Stomach (tissue), 9 donors: ENCODE data around the gene PTPRD. TPM values are rescaled to one million over a fixed set of nuclear protein-coding genes. Genes with fewer than 3 reads are reported as not detected.

Experiments used
- DNase-seq, 2 donors: peaks; one replicate each; pipeline versions ENCODE4 v3.0.0 to v3.0.0-alpha.2; 2013 to 2019
- H3K27ac ChIP-seq, 5 donors: fragments of 200-600 bp in 4 of 5; sonication (generic) in 4 of 5; one replicate each; pipeline ENCODE4 v1.5.1; 2013 to 2019; ENCODE audit warnings: mild to moderate bottlenecking in 1 of 5, moderate library complexity in 1 of 5
- H3K27me3 ChIP-seq, 3 donors: fragments of 200-600 bp; sonication (generic); one replicate each; pipeline ENCODE4 v1.5.1; 2017 to 2019; ENCODE audit warnings: mixed run types in 1 of 3
- H3K36me3 ChIP-seq, 4 donors: fragments of 200-600 bp; sonication (generic); 1 replicate in 3 of 4; 2 replicates in 1 of 4; pipeline ENCODE4 v1.5.1; 2016 to 2019
- H3K4me1 ChIP-seq, 4 donors: fragments of 200-600 bp; sonication (generic); one replicate each; pipeline ENCODE4 v1.5.1; 2016 to 2019
- H3K4me3 ChIP-seq, 4 donors: fragments of 200-600 bp; sonication (generic) in 3 of 4; one replicate each; pipeline ENCODE4 v1.5.1; 2016 to 2019; ENCODE audit warnings: mild to moderate bottlenecking in 1 of 4
- H3K9me3 ChIP-seq, 4 donors: fragments of 200-600 bp; sonication (generic); one replicate each; pipeline ENCODE4 v1.5.1; 2016 to 2019
- EP300 ChIP-seq: sonication (generic); formaldehyde crosslinking; IDR thresholded peaks from one replicate; pipeline ENCODE4 v1.6.1; 2017; ENCODE audit warnings: antibody characterized with exemption
- POLR2A ChIP-seq, 4 donors: fragments of 450-650 bp; IDR thresholded peaks; one replicate each; pipeline ENCODE4 v1.6.1; 2016; ENCODE audit warnings: antibody characterized with exemption in 4 of 4, control low read depth in 2 of 4, mild to moderate bottlenecking in 1 of 4, moderate library complexity in 1 of 4
- POLR2AphosphoS5 ChIP-seq, 3 donors: sonication (generic); formaldehyde crosslinking; IDR thresholded peaks; one replicate each; pipeline ENCODE4 v1.6.1; 2016; ENCODE audit warnings: antibody characterized with exemption in 3 of 3
- WGBS, 5 donors: extraction: QIAGEN DNeasy Blood & Tissue Kit in 3 of 5; methylation state at CpG; one replicate each; pipeline versions ENCODE4 v1.1.5 to v1.1.7; 2013 to 2018; 5-methylcytosine and 5-hydroxymethylcytosine counted together
- intact Hi-C: fragments of 100-400 bp; cut with DNase I; formaldehyde crosslinking; loops from one replicate; pipeline ENCODE4 v1.15.1; 2023; ENCODE audit warnings: low total_unique reads
- polyA plus RNA-seq, 3 donors: library from polyadenylated mRNA; stranded (reverse); fragments of 200-250 nt; gene quantifications; one replicate each; pipeline ENCODE4 v1.2.3, GENCODE V29; 2013
- total RNA-seq, 5 donors: library from RNA; depleted of rRNA; stranded (reverse); fragments of >200 nt; gene quantifications; one replicate each; pipeline versions ENCODE4 v1.1.0 to v1.2.3, GENCODE V29; 2014 to 2016
- TF ChIP-seq, protein P1 (sequence below), 7 experiments: fragments of 450-650 bp in 4 of 7; fragments of 200-600 bp in 3 of 7; sonication (generic) in 3 of 7; IDR thresholded peaks; one replicate each; pipeline ENCODE4 v1.5.1; 2016 to 2019; ENCODE audit warnings: antibody characterized with exemption in 7 of 7, control low read depth in 2 of 7, mild to moderate bottlenecking in 1 of 7
- donor health status: healthy with polysubstance abuse.
- donor health status: Bipolar disorder and iron deficiency.
- donor health status: healthy.

The PTPRD gene
- total and polyA plus RNA-seq, 8 donors, result 0.12 to 53.1 (median 1.2) TPM

DNA sequence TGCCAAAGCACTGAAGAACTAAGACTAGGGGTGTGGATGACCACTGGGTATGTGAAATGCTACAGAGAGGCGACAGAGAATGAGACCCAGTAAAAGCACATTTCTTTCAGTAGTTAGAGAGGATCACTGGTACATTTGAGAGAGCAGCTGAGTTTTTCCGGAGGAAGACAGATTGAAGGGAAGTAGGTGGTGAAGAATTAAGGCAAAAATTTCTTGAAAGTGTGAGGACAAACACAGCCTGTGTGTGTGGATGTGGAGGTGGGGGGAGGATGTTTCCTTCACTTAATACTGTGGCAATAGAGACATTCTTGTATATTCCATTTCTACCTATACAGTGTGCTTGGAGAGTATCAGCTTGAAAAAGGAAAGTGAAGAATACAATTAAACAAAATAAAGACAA, 1942.1 kb downstream of the PTPRD start:
- peaks cover 0 to 5% (median 0%) of the 10 kb centered on the region in 4 donors for H3K4me1 ChIP-seq
- H3K27me3 ChIP-seq, result no peaks in the 10 kb centered on the region
- H3K4me3 ChIP-seq, result no peak overlapping the region
- H3K36me3 ChIP-seq, result no peaks in the 10 kb centered on the region
- no peak overlapping the region for H3K27ac ChIP-seq
- no peak for DNase-seq
- intact Hi-C loops, result no loop called here
- no peak for TF ChIP-seq POLR2A (IDR thresholded peaks at IDR 0.05)
- no peak for TF ChIP-seq EP300
- TF ChIP-seq, protein P1, sequence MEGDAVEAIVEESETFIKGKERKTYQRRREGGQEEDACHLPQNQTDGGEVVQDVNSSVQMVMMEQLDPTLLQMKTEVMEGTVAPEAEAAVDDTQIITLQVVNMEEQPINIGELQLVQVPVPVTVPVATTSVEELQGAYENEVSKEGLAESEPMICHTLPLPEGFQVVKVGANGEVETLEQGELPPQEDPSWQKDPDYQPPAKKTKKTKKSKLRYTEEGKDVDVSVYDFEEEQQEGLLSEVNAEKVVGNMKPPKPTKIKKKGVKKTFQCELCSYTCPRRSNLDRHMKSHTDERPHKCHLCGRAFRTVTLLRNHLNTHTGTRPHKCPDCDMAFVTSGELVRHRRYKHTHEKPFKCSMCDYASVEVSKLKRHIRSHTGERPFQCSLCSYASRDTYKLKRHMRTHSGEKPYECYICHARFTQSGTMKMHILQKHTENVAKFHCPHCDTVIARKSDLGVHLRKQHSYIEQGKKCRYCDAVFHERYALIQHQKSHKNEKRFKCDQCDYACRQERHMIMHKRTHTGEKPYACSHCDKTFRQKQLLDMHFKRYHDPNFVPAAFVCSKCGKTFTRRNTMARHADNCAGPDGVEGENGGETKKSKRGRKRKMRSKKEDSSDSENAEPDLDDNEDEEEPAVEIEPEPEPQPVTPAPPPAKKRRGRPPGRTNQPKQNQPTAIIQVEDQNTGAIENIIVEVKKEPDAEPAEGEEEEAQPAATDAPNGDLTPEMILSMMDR (IDR thresholded peaks at IDR 0.05), result no peak
- TF ChIP-seq POLR2AphosphoS5 (IDR thresholded peaks at IDR 0.05), result no peak
- no peaks in the 10 kb centered on the region for H3K9me3 ChIP-seq
- 81 to 89% (median 86%) methylated on average over 2 of the region's 2 CpGs for WGBS, 5 donors

DNA sequence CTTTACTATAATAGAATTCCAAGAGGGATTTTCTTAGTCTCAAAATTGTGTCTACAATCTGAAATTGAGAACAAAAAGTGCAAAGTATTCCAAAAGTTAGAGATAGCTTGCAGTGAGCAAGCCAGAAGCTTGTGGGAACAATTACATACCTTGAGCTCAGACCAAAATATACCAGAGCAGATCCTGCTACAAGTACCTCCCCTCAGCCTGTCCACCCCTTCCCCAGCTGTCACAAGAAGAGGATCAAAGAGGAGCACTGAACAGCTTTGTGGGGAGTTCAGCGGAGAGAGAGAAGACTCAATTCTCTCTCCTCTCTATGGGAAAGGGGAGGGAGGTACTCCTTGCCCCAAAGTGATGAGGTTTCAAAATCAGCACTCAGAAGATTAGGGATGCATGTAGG, 1944.1 kb downstream of the PTPRD start:
- peaks cover 0 to 5% (median 0%) of the 10 kb centered on the region in 4 donors for H3K4me1 ChIP-seq
- no peak overlapping the region for H3K27ac ChIP-seq
- no peaks in the 10 kb centered on the region for H3K27me3 ChIP-seq
- H3K9me3 ChIP-seq, result no peaks in the 10 kb centered on the region
- WGBS, 5 donors, result 83 to 100% (median 93%) methylated on average over 1 of the region's 1 CpG
- DNase-seq, result no peak
- no peaks in the 10 kb centered on the region for H3K36me3 ChIP-seq
- no peak overlapping the region for H3K4me3 ChIP-seq
- intact Hi-C loops, result no loop called here
- no peak for TF ChIP-seq POLR2A (IDR thresholded peaks at IDR 0.05)
- no peak for TF ChIP-seq POLR2AphosphoS5 (IDR thresholded peaks at IDR 0.05)
- TF ChIP-seq EP300, result no peak
- TF ChIP-seq, protein P1 (IDR thresholded peaks at IDR 0.05), result no peak

GRCh38 chr9:8668231-8668630, 1944.6 kb downstream of the PTPRD start:
- peaks cover 0 to 5% (median 0%) of the 10 kb centered on the region in 4 donors for H3K4me1 ChIP-seq
- H3K4me3 ChIP-seq, result no peak overlapping the region
- no peak overlapping the region for H3K27ac ChIP-seq
- intact Hi-C loops, result no loop called here
- DNase-seq, result no peak
- TF ChIP-seq POLR2A (IDR thresholded peaks at IDR 0.05) (no peak), EP300 (no peak), POLR2AphosphoS5 (IDR thresholded peaks at IDR 0.05) (no peak)
- TF ChIP-seq, protein P1 (IDR thresholded peaks at IDR 0.05), result no peak
- WGBS, 5 donors, result 89 to 95% (median 91%) methylated on average over 3 of the region's 3 CpGs
- H3K9me3 ChIP-seq, result no peaks in the 10 kb centered on the region
- H3K27me3 ChIP-seq, result no peaks in the 10 kb centered on the region
- H3K36me3 ChIP-seq, result no peaks in the 10 kb centered on the region

GRCh38 chr9:8666060-8666459, 1946.7 kb downstream of the PTPRD start:
- no peaks in the 10 kb centered on the region for H3K36me3 ChIP-seq
- TF ChIP-seq, protein P1 (IDR thresholded peaks at IDR 0.05), result no peak
- TF ChIP-seq EP300 (no peak), POLR2A (IDR thresholded peaks at IDR 0.05) (no peak), POLR2AphosphoS5 (IDR thresholded peaks at IDR 0.05) (no peak)
- H3K4me1 ChIP-seq, result peaks cover 0 to 6% (median 0%) of the 10 kb centered on the region in 4 donors
- no peaks in the 10 kb centered on the region for H3K27me3 ChIP-seq
- intact Hi-C loops, result no loop called here
- no peak for DNase-seq
- H3K4me3 ChIP-seq, result no peak overlapping the region
- no peaks in the 10 kb centered on the region for H3K9me3 ChIP-seq
- no peak overlapping the region for H3K27ac ChIP-seq
